HUES64 (cell line): ENCODE data around the gene C19orf67.
A peak's percentile ranks its signal among the peaks of the same experiment; 100 is the strongest.

ENCODE experiments used
- H3K27ac ChIP-seq: 2 replicates; pipeline ENCODE4 v1.7.0; 2013; ENCODE audit warnings: low read depth, low read length, inconsistent platforms
- H3K27me3 ChIP-seq: 2 replicates; pipeline ENCODE4 v1.6.1; 2013; ENCODE audit warnings: mild to moderate bottlenecking, low read length; ENCODE audit not compliant: insufficient read depth
- H3K36me3 ChIP-seq: 2 replicates; pipeline ENCODE4 v1.6.1; 2013; ENCODE audit warnings: mild to moderate bottlenecking, low read length; ENCODE audit not compliant: insufficient read depth
- H3K4me1 ChIP-seq: 2 replicates; pipeline ENCODE4 v1.6.1; 2013; ENCODE audit warnings: mild to moderate bottlenecking, low read length, moderate library complexity; ENCODE audit not compliant: insufficient read depth
- H3K4me3 ChIP-seq: 2 replicates; pipeline ENCODE4 v1.5.1; 2013; ENCODE audit warnings: mild to moderate bottlenecking, low read length, moderate library complexity
- H3K9ac ChIP-seq: 2 replicates; pipeline ENCODE4 v1.6.1; 2013; ENCODE audit warnings: mild to moderate bottlenecking, low read depth, low read length
- H3K9me3 ChIP-seq: 2 replicates; pipeline ENCODE4 v1.6.1; 2013; ENCODE audit warnings: low read depth, low read length; ENCODE audit not compliant: insufficient read depth
- WGBS: fragments of 150-250, 120-280 bp; methylation state at CpG from one replicate; pipeline ENCODE4 v1.1.7; 2013; ENCODE audit warnings: missing lambda C conversion rate; 5-methylcytosine and 5-hydroxymethylcytosine counted together

Gene C19orf67

GRCh38 chr19:14093117-14093823 is 7.7 kb upstream of the C19orf67 start:
- H3K27ac ChIP-seq = no peak overlapping the region
- H3K27me3 ChIP-seq = peaks cover 6% of the 10 kb centered on the region
- H3K36me3 ChIP-seq = peaks cover 7% of the 10 kb centered on the region
- no peak overlapping the region for H3K4me3 ChIP-seq
- no peak overlapping the region for H3K9ac ChIP-seq
- peaks cover 7% of the 10 kb centered on the region for H3K9me3 ChIP-seq
- WGBS = 95% methylated on average over 9 of the region's 9 CpGs
- H3K4me1 ChIP-seq = peaks cover 3% of the 10 kb centered on the region; the same call in 1 of the 2 replicates

- Histone ChIP-seq H3K4me3 (peak overlapping the region; percentile 86), H3K9me3 (peaks cover 7% of the 10 kb centered on the region), H3K9ac (no peak overlapping the region), H3K36me3 (peaks cover 17% of the 10 kb centered on the region), H3K27ac (peak overlapping the region; percentile 83; the same call in 1 of the 2 replicates), H3K27me3 (peaks cover 6% of the 10 kb centered on the region), H3K4me1 (peaks cover 3% of the 10 kb centered on the region; the same call in 1 of the 2 replicates)
- 22% methylated on average over 15 of the region's 15 CpGs for WGBS
Measured at GRCh38 chr19:14091813-14092462, 6.4 kb upstream of the C19orf67 start.

- H3K27ac ChIP-seq = peak overlapping the region; percentile 83; the same call in 1 of the 2 replicates
- H3K9ac ChIP-seq = peak overlapping the region; percentile 55
- peak overlapping the region; percentile 86 for H3K4me3 ChIP-seq
- under 1% methylated on average over 67 of the region's 72 CpGs for WGBS
- peaks cover 7% of the 10 kb centered on the region for H3K9me3 ChIP-seq
- peaks cover 3% of the 10 kb centered on the region; the same call in 1 of the 2 replicates for H3K4me1 ChIP-seq
- H3K36me3 ChIP-seq = peaks cover 17% of the 10 kb centered on the region
- peaks cover 6% of the 10 kb centered on the region for H3K27me3 ChIP-seq
Measured at GRCh38 chr19:14091081-14091812, 5.7 kb upstream of the C19orf67 start.

GRCh38 chr19:14090509-14091080 is 5.0 kb upstream of the C19orf67 start, which contains the start of gene SAMD1:
SAMD1 (minus strand) TSS chr19:14090751.
- Histone ChIP-seq H3K36me3 (peaks cover 17% of the 10 kb centered on the region), H3K9me3 (peaks cover 7% of the 10 kb centered on the region), H3K27ac (peak within 1 kb of the TSS; percentile 83; the same call in 1 of the 2 replicates), H3K9ac (peak within 1 kb of the TSS; percentile 55), H3K4me3 (peak within 1 kb of the TSS; percentile 86), H3K27me3 (peaks cover 6% of the 10 kb centered on the region), H3K4me1 (peaks cover 3% of the 10 kb centered on the region; the same call in 1 of the 2 replicates)
- 0% methylated on average over 8 of the region's 65 CpGs for WGBS

GRCh38 chr19:14089662-14090508 is 4.3 kb upstream of the C19orf67 start:
- under 1% methylated on average over 135 of the region's 142 CpGs for WGBS
- H3K9ac ChIP-seq = 0 out of 2 replicates have a peak overlapping the region, but pooled peaks have one; percentile 26
- H3K27ac ChIP-seq = peak overlapping the region; percentile 79; the same call in 1 of the 2 replicates
- peaks cover 6% of the 10 kb centered on the region for H3K27me3 ChIP-seq
- peaks cover 7% of the 10 kb centered on the region for H3K9me3 ChIP-seq
- H3K36me3 ChIP-seq = peaks cover 17% of the 10 kb centered on the region
- peaks cover 3% of the 10 kb centered on the region; the same call in 1 of the 2 replicates for H3K4me1 ChIP-seq
- peak overlapping the region; percentile 69 for H3K4me3 ChIP-seq

- Histone ChIP-seq H3K4me1 (peaks cover 3% of the 10 kb centered on the region; the same call in 1 of the 2 replicates), H3K27ac (no peak overlapping the region), H3K36me3 (peaks cover 17% of the 10 kb centered on the region), H3K9me3 (peaks cover 7% of the 10 kb centered on the region), H3K9ac (0 out of 2 replicates have a peak overlapping the region, but pooled peaks have one; percentile 26), H3K27me3 (peaks cover 6% of the 10 kb centered on the region), H3K4me3 (peak overlapping the region; percentile 69)
- WGBS = 15% methylated on average over 16 of the region's 16 CpGs
Measured at GRCh38 chr19:14089412-14089661, 3.8 kb upstream of the C19orf67 start.

GRCh38 chr19:14088634-14089411 is 3.2 kb upstream of the C19orf67 start:
- Histone ChIP-seq H3K9ac (no peak overlapping the region), H3K4me3 (peak overlapping the region; percentile 69), H3K27me3 (peaks cover 6% of the 10 kb centered on the region), H3K27ac (no peak overlapping the region), H3K36me3 (peaks cover 17% of the 10 kb centered on the region), H3K4me1 (peaks cover 3% of the 10 kb centered on the region; the same call in 1 of the 2 replicates), H3K9me3 (peaks cover 7% of the 10 kb centered on the region)
- WGBS = 89% methylated on average over 30 of the region's 30 CpGs

- Histone ChIP-seq H3K9me3 (no peaks in the 10 kb centered on the region), H3K4me1 (peaks cover 3% of the 10 kb centered on the region; the same call in 1 of the 2 replicates), H3K9ac (no peak overlapping the region), H3K4me3 (peak overlapping the region; percentile 47; the same call in 1 of the 2 replicates), H3K27me3 (peaks cover 6% of the 10 kb centered on the region), H3K27ac (no peak overlapping the region), H3K36me3 (peaks cover 17% of the 10 kb centered on the region)
- WGBS = 85% methylated on average over 5 of the region's 5 CpGs
Measured at GRCh38 chr19:14086098-14086497, 515 bp upstream of the C19orf67 start.

- WGBS = 54% methylated on average over 1 of the region's 1 CpG
- no peak overlapping the region for H3K27ac ChIP-seq
- no peaks in the 10 kb centered on the region for H3K9me3 ChIP-seq
- no peak overlapping the region for H3K9ac ChIP-seq
- peaks cover 2% of the 10 kb centered on the region; the same call in 1 of the 2 replicates for H3K27me3 ChIP-seq
- no peak overlapping the region for H3K4me3 ChIP-seq
- H3K4me1 ChIP-seq = no peaks in the 10 kb centered on the region
- H3K36me3 ChIP-seq = peaks cover 4% of the 10 kb centered on the region; the same call in 1 of the 2 replicates
Measured at GRCh38 chr19:14082675-14082960, 3.0 kb downstream of the C19orf67 start.
